ENCODE results near the gene SEMA7A.

DNA sequence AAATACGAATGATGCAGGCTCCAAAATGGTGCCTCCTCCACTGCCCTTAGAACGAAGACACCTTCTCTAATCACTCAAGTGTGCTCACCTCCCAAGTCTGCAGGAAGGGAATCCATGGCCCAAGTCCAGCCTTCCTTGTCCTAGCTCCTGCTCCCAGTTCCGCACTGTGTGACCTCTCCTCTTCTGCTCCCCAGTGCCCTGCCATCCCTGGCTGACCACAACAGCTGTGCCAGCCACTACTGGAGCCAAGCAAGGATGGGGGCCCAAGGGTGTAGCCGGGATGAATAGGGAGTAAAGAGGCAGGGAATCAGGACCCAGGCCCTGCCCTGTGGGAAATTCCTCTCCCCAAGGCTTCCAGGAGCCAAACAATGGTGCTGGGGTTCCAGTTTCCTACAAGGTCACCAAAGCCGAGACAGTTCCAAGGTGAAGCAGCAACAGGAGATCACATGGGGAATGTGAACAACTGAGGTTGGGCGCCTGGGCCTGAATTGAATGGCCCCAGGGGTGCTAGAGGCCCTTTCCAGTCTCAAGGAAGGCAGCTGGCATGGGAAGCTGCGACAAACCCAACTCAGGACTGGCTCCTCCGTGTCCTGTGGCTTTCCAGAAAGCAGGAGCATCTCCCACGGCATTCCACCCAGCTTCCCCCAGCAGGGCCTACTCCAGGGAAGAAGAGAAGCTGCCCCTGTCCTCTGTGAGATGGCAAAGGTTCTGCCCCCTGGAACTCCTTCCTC lies 20.2 kb downstream of the SEMA7A start:
- TF ChIP-seq, protein P1, sequence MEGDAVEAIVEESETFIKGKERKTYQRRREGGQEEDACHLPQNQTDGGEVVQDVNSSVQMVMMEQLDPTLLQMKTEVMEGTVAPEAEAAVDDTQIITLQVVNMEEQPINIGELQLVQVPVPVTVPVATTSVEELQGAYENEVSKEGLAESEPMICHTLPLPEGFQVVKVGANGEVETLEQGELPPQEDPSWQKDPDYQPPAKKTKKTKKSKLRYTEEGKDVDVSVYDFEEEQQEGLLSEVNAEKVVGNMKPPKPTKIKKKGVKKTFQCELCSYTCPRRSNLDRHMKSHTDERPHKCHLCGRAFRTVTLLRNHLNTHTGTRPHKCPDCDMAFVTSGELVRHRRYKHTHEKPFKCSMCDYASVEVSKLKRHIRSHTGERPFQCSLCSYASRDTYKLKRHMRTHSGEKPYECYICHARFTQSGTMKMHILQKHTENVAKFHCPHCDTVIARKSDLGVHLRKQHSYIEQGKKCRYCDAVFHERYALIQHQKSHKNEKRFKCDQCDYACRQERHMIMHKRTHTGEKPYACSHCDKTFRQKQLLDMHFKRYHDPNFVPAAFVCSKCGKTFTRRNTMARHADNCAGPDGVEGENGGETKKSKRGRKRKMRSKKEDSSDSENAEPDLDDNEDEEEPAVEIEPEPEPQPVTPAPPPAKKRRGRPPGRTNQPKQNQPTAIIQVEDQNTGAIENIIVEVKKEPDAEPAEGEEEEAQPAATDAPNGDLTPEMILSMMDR (IDR thresholded peaks at IDR 0.05): no peak
- no peak for TF ChIP-seq POLR2A (IDR thresholded peaks at IDR 0.05)
